Liver (tissue), 9 donors: ENCODE measurements around the gene KIF6. TPM values are rescaled to one million over a fixed set of nuclear protein-coding genes. Genes with fewer than 3 reads are reported as not detected.

ENCODE experiments used
- DNase-seq: peaks from one replicate; pipeline ENCODE4 v3.0.0-alpha.2; 2017; ENCODE audit warnings: low spot score
- H3K27ac ChIP-seq, 2 donors: one replicate each; pipeline ENCODE4 v1.7.0; 2013; ENCODE audit warnings: inconsistent platforms in 2 of 2, low read length in 2 of 2, control low read depth in 1 of 2, low read depth in 1 of 2, mild to moderate bottlenecking in 1 of 2
- H3K27me3 ChIP-seq, 4 donors: one replicate each; pipeline versions ENCODE4 v1.6.1 to v1.7.0; 2013; ENCODE audit warnings: low read length in 3 of 4, inconsistent platforms in 1 of 4, mild to moderate bottlenecking in 1 of 4, moderate library complexity in 1 of 4; ENCODE audit not compliant: control insufficient read depth in 4 of 4, insufficient read depth in 4 of 4
- H3K36me3 ChIP-seq, 4 donors: one replicate each; pipeline versions ENCODE4 v1.6.1 to v1.7.0; 2013; ENCODE audit warnings: low read length in 3 of 4, mild to moderate bottlenecking in 3 of 4, low read depth in 1 of 4, moderate library complexity in 1 of 4; ENCODE audit not compliant: control insufficient read depth in 4 of 4, insufficient read depth in 3 of 4
- H3K4me1 ChIP-seq, 4 donors: one replicate each; pipeline versions ENCODE4 v1.6.1 to v1.7.0; 2013; ENCODE audit warnings: low read length in 3 of 4, mild to moderate bottlenecking in 3 of 4, moderate library complexity in 1 of 4; ENCODE audit not compliant: control insufficient read depth in 4 of 4, insufficient read depth in 4 of 4
- H3K4me3 ChIP-seq, 3 donors: one replicate each; pipeline versions ENCODE4 v1.6.1 to v1.7.0; 2013; ENCODE audit warnings: low read length in 3 of 3, control low read depth in 1 of 3, low read depth in 1 of 3, mild to moderate bottlenecking in 1 of 3
- H3K9ac ChIP-seq, 2 donors: one replicate each; pipeline ENCODE4 v1.7.0; 2013; ENCODE audit warnings: low read length in 2 of 2, mild to moderate bottlenecking in 2 of 2, moderate library complexity in 2 of 2, control low read depth in 1 of 2, low read depth in 1 of 2
- H3K9me3 ChIP-seq, 4 donors: one replicate each; pipeline versions ENCODE4 v1.6.1 to v1.7.0; 2013; ENCODE audit warnings: low read length in 3 of 4; ENCODE audit not compliant: control insufficient read depth in 4 of 4
- FOXA1 ChIP-seq: IDR thresholded peaks from 2 replicates; pipeline ENCODE4 v1.6.1; 2016; ENCODE audit warnings: antibody characterized with exemption
- FOXA2 ChIP-seq: IDR thresholded peaks from 2 replicates; pipeline ENCODE4 v1.6.1; 2016; ENCODE audit warnings: antibody characterized with exemption
- GABPA ChIP-seq, 2 donors: IDR thresholded peaks in 1 of 2; conservative IDR thresholded peaks in 1 of 2; 2 replicates each; pipeline ENCODE4 v1.6.1; 2016; ENCODE audit warnings: antibody characterized with exemption in 2 of 2, mild to moderate bottlenecking in 1 of 2, moderate library complexity in 1 of 2
- HNF4A ChIP-seq, 2 donors: conservative IDR thresholded peaks; 2 replicates each; pipeline ENCODE4 v1.6.1; 2016; ENCODE audit warnings: antibody characterized with exemption in 2 of 2, mild to moderate bottlenecking in 2 of 2
- HNF4G ChIP-seq: IDR thresholded peaks from 2 replicates; pipeline ENCODE4 v1.6.1; 2016; ENCODE audit warnings: antibody characterized with exemption
- NR2F2 ChIP-seq: IDR thresholded peaks from 2 replicates; pipeline ENCODE4 v1.6.1; 2016; ENCODE audit warnings: antibody characterized with exemption
- RAD21 ChIP-seq, 2 donors: IDR thresholded peaks; 2 replicates each; pipeline ENCODE4 v1.6.1; 2016; ENCODE audit warnings: antibody characterized with exemption in 2 of 2, mild to moderate bottlenecking in 2 of 2
- RXRA ChIP-seq, 2 donors: IDR thresholded peaks; 2 replicates each; pipeline ENCODE4 v1.6.1; 2017 to 2018; ENCODE audit warnings: antibody characterized with exemption in 2 of 2, mild to moderate bottlenecking in 1 of 2
- SP1 ChIP-seq: IDR thresholded peaks from 2 replicates; pipeline ENCODE4 v1.6.1; 2018; ENCODE audit warnings: antibody characterized with exemption, mild to moderate bottlenecking
- TAF1 ChIP-seq: conservative IDR thresholded peaks from 2 replicates; pipeline ENCODE4 v1.6.1; 2016; ENCODE audit warnings: antibody characterized with exemption, mild to moderate bottlenecking
- YY1 ChIP-seq: IDR thresholded peaks from 2 replicates; pipeline ENCODE4 v1.6.1; 2016; ENCODE audit warnings: antibody characterized with exemption, mild to moderate bottlenecking
- WGBS: extraction: QIAGEN DNeasy Blood & Tissue Kit; methylation state at CpG from one replicate; pipeline ENCODE4 v1.1.7; 2013; 5-methylcytosine and 5-hydroxymethylcytosine counted together
- polyA plus RNA-seq, 2 donors: library from polyadenylated mRNA; stranded (reverse) in 1 of 2; unstranded in 1 of 2; fragments of 200-250 nt in 1 of 2; fragments of >200 nt in 1 of 2; fragmentation: Nextera tagmentation in 1 of 2; extraction: Ambion mirVana in 1 of 2; gene quantifications; one replicate each; pipeline versions ENCODE4 v1.2.1 to v1.2.3, GENCODE V29; 2013 to 2015
- total RNA-seq, 2 donors: library from RNA; depleted of rRNA; stranded (reverse); fragments of >200 nt; gene quantifications; one replicate each; pipeline ENCODE4 v1.2.3, GENCODE V29; 2014
- TF ChIP-seq, protein P1 (sequence below): IDR thresholded peaks from 2 replicates; pipeline ENCODE4 v1.6.1; 2016; ENCODE audit warnings: antibody characterized with exemption
- TF ChIP-seq, protein P2 (sequence below): IDR thresholded peaks from 2 replicates; pipeline ENCODE4 v1.6.1; 2016; ENCODE audit warnings: antibody characterized with exemption, mild to moderate bottlenecking
- TF ChIP-seq, protein P3 (sequence below): fragments of 150-350 bp; IDR thresholded peaks from 2 replicates; pipeline ENCODE4 v1.5.1; 2017; ENCODE audit warnings: improper control_type of control experiment, low read depth, low read length; ENCODE audit not compliant: missing input control
- TF ChIP-seq, protein P4 (sequence below): IDR thresholded peaks from 2 replicates; pipeline ENCODE4 v1.6.1; 2016; ENCODE audit warnings: antibody characterized with exemption
- TF ChIP-seq, protein P5 (sequence below): IDR thresholded peaks from 2 replicates; pipeline ENCODE4 v1.6.1; 2016; ENCODE audit warnings: antibody characterized with exemption
- donor health status: healthy.
- donor health status: healthy.
- donor health status: healthy.
- donor health status: healthy.
- donor health status: healthy.

KIF6 gene
- total and polyA plus RNA-seq, 4 donors, result 0.17 to 7.5 (median 0.29) TPM

DNA sequence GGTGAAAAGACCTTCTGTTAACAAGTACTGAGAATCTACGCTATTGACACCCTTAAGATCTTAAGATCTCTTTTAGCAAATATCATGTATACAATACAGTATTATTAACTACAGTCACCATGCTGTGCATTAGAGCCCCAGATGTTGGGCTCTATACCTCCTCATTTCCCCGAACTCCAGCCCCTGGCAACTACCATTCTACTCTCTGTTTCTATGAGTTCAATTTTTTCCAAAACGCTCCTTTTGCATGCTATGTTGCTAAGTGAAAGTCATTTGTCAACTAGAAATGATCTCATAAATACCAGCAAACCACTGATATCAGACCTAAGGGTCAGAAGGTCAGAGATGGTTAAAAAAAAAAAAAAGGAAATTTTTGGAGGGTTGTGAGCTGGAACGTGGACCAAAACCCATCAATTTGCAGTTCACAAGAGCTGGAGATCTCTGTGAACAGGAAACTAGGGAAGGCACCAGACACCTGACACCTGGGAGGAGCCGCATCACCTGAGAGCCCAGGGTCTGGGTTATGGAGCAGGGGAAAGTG lies 280.7 kb downstream of the KIF6 start:
- 91% methylated on average over 5 of the region's 5 CpGs for WGBS
- Histone ChIP-seq H3K9ac (no peak overlapping the region), H3K9me3 (no peaks in the 10 kb centered on the region), H3K27me3 (no peaks in the 10 kb centered on the region), H3K4me3 (no peak overlapping the region), H3K36me3 (no peaks in the 10 kb centered on the region), H3K4me1 (no peaks in the 10 kb centered on the region), H3K27ac (no peak overlapping the region)
- no peak for TF ChIP-seq TAF1
- TF ChIP-seq, protein P1, sequence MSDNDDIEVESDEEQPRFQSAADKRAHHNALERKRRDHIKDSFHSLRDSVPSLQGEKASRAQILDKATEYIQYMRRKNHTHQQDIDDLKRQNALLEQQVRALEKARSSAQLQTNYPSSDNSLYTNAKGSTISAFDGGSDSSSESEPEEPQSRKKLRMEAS, result no peak
- TF ChIP-seq, protein P2, sequence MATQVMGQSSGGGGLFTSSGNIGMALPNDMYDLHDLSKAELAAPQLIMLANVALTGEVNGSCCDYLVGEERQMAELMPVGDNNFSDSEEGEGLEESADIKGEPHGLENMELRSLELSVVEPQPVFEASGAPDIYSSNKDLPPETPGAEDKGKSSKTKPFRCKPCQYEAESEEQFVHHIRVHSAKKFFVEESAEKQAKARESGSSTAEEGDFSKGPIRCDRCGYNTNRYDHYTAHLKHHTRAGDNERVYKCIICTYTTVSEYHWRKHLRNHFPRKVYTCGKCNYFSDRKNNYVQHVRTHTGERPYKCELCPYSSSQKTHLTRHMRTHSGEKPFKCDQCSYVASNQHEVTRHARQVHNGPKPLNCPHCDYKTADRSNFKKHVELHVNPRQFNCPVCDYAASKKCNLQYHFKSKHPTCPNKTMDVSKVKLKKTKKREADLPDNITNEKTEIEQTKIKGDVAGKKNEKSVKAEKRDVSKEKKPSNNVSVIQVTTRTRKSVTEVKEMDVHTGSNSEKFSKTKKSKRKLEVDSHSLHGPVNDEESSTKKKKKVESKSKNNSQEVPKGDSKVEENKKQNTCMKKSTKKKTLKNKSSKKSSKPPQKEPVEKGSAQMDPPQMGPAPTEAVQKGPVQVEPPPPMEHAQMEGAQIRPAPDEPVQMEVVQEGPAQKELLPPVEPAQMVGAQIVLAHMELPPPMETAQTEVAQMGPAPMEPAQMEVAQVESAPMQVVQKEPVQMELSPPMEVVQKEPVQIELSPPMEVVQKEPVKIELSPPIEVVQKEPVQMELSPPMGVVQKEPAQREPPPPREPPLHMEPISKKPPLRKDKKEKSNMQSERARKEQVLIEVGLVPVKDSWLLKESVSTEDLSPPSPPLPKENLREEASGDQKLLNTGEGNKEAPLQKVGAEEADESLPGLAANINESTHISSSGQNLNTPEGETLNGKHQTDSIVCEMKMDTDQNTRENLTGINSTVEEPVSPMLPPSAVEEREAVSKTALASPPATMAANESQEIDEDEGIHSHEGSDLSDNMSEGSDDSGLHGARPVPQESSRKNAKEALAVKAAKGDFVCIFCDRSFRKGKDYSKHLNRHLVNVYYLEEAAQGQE, result no peak
- TF ChIP-seq FOXA2, result no peak
- no peak for TF ChIP-seq HNF4A (conservative IDR thresholded peaks at IDR 0.05)
- TF ChIP-seq, protein P3, sequence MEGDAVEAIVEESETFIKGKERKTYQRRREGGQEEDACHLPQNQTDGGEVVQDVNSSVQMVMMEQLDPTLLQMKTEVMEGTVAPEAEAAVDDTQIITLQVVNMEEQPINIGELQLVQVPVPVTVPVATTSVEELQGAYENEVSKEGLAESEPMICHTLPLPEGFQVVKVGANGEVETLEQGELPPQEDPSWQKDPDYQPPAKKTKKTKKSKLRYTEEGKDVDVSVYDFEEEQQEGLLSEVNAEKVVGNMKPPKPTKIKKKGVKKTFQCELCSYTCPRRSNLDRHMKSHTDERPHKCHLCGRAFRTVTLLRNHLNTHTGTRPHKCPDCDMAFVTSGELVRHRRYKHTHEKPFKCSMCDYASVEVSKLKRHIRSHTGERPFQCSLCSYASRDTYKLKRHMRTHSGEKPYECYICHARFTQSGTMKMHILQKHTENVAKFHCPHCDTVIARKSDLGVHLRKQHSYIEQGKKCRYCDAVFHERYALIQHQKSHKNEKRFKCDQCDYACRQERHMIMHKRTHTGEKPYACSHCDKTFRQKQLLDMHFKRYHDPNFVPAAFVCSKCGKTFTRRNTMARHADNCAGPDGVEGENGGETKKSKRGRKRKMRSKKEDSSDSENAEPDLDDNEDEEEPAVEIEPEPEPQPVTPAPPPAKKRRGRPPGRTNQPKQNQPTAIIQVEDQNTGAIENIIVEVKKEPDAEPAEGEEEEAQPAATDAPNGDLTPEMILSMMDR, result no peak
- TF ChIP-seq, protein P4, sequence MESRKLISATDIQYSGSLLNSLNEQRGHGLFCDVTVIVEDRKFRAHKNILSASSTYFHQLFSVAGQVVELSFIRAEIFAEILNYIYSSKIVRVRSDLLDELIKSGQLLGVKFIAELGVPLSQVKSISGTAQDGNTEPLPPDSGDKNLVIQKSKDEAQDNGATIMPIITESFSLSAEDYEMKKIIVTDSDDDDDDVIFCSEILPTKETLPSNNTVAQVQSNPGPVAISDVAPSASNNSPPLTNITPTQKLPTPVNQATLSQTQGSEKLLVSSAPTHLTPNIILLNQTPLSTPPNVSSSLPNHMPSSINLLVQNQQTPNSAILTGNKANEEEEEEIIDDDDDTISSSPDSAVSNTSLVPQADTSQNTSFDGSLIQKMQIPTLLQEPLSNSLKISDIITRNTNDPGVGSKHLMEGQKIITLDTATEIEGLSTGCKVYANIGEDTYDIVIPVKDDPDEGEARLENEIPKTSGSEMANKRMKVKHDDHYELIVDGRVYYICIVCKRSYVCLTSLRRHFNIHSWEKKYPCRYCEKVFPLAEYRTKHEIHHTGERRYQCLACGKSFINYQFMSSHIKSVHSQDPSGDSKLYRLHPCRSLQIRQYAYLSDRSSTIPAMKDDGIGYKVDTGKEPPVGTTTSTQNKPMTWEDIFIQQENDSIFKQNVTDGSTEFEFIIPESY, result no peak
- no peak for TF ChIP-seq HNF4G
- TF ChIP-seq, protein P5, sequence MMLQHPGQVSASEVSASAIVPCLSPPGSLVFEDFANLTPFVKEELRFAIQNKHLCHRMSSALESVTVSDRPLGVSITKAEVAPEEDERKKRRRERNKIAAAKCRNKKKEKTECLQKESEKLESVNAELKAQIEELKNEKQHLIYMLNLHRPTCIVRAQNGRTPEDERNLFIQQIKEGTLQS, result no peak
- no peak for TF ChIP-seq SP1
- no peak for TF ChIP-seq FOXA1
- no peak for TF ChIP-seq YY1
- no peak for TF ChIP-seq NR2F2
- no peak for TF ChIP-seq RXRA (IDR thresholded peaks at IDR 0.05)
- TF ChIP-seq RAD21 (IDR thresholded peaks at IDR 0.05), result no peak
- no peak for TF ChIP-seq GABPA (IDR thresholded peaks at IDR 0.05 in 1 of 2, conservative IDR thresholded peaks at IDR 0.05 in 1 of 2)
- no peak for DNase-seq

DNA sequence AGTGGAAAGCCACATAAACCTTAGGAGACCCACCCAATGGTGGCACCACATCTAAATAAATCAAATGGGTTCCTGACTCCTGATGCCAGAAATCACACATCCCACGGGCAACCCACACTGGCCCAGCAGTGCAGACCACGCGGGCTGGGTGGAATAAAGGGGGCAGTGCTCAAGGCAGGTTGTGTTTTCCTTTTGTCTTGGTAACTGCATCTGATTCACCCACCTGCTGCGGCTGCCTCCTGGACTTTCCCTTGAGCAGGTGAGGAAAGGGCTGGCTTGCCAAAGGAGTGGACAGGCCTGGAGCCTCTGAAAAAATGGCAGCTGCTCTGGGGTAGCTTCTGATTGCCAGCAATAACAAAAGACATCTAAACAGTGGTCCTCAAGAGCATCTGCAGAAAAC lies 283.2 kb downstream of the KIF6 start:
- Histone ChIP-seq H3K27ac (no peak overlapping the region), H3K9me3 (no peaks in the 10 kb centered on the region), H3K27me3 (no peaks in the 10 kb centered on the region), H3K4me1 (no peaks in the 10 kb centered on the region), H3K36me3 (no peaks in the 10 kb centered on the region), H3K4me3 (no peak overlapping the region), H3K9ac (no peak overlapping the region)
- DNase-seq, result peak; percentile 6
- WGBS, result 94% methylated on average over 4 of the region's 4 CpGs
- TF ChIP-seq TAF1 (no peak), FOXA2 (no peak)
- TF ChIP-seq, protein P2, result no peak
